Left renal pelvis (tissue), 4 donors: ENCODE measurements around the gene PPP6R3. TPM values are rescaled to one million over a fixed set of nuclear protein-coding genes. Genes with fewer than 3 reads are reported as not detected.
"Not testable (repeated sequence)": the region's sequence is repeated elsewhere in the genome, so short reads cannot be mapped to it uniquely, and the experiment has no call there.

Experiments
- DNase-seq, 4 donors: peaks; one replicate each; pipeline ENCODE4 v3.0.0-alpha.2; 2013; ENCODE audit warnings: low read depth in 4 of 4, low spot score in 3 of 4
- polyA plus RNA-seq, 4 donors: library from polyadenylated mRNA; unstranded; fragments of 120-200 nt; gene quantifications; one replicate each; pipeline ENCODE4 v1.2.1, GENCODE V29; 2013; ENCODE audit not compliant: insufficient read length in 4 of 4

Gene PPP6R3
- polyA plus RNA-seq, 4 donors: 69.0 to 114 (median 102) TPM

- not testable (repeated sequence) for DNase-seq
These were observed 26.4 kb upstream of the PPP6R3 start for GRCh38 chr11:68434159-68434558.

GRCh38 chr11:68436162-68436888 lies 24.2 kb upstream of the PPP6R3 start:
- DNase-seq: no peak

GRCh38 chr11:68436985-68437926 lies 23.3 kb upstream of the PPP6R3 start:
- no peak for DNase-seq

GRCh38 chr11:68437927-68438657 lies 22.5 kb upstream of the PPP6R3 start:
- no peak for DNase-seq

- no peak for DNase-seq
These were observed 21.8 kb upstream of the PPP6R3 start for GRCh38 chr11:68438658-68439259.

GRCh38 chr11:68439355-68440065 lies 21.0 kb upstream of the PPP6R3 start:
- DNase-seq: no peak

- DNase-seq: no peak
These were observed 20.3 kb upstream of the PPP6R3 start for GRCh38 chr11:68440224-68440623.

- no peak for DNase-seq
These were observed 18.9 kb upstream of the PPP6R3 start for GRCh38 chr11:68441466-68442230.

GRCh38 chr11:68442433-68442832 lies 18.1 kb upstream of the PPP6R3 start:
- no peak for DNase-seq

- DNase-seq: no peak
These were observed 16.0 kb upstream of the PPP6R3 start for GRCh38 chr11:68444566-68444965.

- DNase-seq: no peak
These were observed 15.0 kb upstream of the PPP6R3 start for GRCh38 chr11:68445531-68446035.

GRCh38 chr11:68446046-68446725 lies 14.4 kb upstream of the PPP6R3 start:
- no peak for DNase-seq

GRCh38 chr11:68447015-68447801 lies 13.3 kb upstream of the PPP6R3 start:
- DNase-seq: peak in 1 of 4 donors; percentile 31

GRCh38 chr11:68447914-68448313 lies 12.6 kb upstream of the PPP6R3 start:
- DNase-seq: not testable (repeated sequence)

- DNase-seq: no peak
These were observed 11.9 kb upstream of the PPP6R3 start for GRCh38 chr11:68448604-68449011.

- DNase-seq: no peak
These were observed 10.6 kb upstream of the PPP6R3 start for GRCh38 chr11:68449951-68450350.

GRCh38 chr11:68450711-68451110 lies 9.8 kb upstream of the PPP6R3 start:
- no peak for DNase-seq

- no peak for DNase-seq
These were observed 5.8 kb upstream of the PPP6R3 start for GRCh38 chr11:68454767-68455166.
